HuH-7 (cell line): ENCODE measurements around the gene POLA2.

Experiments
- DNase-seq: peaks from one replicate; pipeline ENCODE4 v3.0.0; 2011; ENCODE audit warnings: low spot score

The POLA2 gene

DNA sequence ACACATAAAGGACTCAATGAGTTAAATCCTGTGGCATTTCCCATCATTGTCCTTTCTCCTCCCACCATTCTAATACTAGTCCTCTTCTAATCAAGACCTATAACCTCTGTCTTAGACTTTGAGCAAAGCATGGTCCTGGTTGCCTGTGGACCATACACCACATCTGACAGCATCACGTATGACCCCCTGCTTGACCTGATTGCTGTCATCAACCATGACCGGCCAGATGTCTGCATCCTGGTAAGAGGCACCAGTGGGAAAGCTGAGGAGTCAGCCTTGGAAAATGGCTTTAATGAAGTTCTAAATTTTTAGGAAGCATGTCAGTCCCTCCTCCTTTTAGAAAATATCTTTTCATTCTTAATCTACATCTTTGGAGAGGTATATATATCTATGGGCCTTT lies 25.8 kb downstream of the POLA2 start:
- DNase-seq: no peak

DNA sequence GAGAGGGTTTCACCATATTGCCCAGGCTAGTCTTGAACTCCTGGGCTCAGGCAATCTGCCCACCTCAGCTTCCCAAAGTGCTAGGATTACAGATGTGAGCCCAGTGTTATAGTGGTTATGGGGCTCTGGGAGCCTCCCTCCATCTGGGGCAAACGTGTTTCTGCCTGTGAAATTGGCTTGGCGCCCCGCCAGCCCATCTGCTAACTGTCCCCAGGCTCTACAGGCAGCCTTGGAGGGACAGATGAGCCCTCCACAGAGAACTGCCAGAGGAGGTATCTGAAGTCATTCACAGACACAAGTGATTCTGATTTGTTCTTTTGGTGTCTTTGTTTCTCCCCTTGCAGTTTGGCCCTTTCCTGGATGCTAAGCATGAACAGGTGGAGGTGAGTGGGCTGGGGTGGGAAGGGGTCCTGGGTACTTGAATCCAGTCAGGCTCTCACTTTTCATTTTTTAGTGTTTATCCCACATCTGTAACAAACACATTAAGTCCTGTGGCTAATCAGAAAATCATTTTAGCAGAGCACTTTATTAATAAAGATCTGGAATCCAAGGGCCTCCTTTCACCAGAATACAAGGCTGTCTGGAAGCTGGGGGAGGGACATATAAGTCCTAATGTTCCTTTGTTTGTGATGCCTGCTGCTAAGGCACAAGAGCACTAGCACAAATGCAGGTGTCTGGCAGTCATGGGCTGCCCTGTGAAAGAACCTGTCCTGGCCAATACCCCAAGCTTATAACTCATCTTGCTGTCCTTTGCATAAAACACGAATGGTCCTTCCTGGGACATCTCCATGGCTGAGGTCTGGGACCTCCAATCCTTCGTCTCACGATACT lies 27.2 kb downstream of the POLA2 start:
- DNase-seq: no peak

GRCh38 chr11:65290448-65291165 lies 28.8 kb downstream of the POLA2 start:
- DNase-seq: no peak

GRCh38 chr11:65291613-65292012 lies 29.9 kb downstream of the POLA2 start:
- DNase-seq: no peak

GRCh38 chr11:65292890-65293289 lies 31.1 kb downstream of the POLA2 start:
- DNase-seq: no peak

- no peak for DNase-seq
These were observed 32.2 kb downstream of the POLA2 start for GRCh38 chr11:65293909-65294381.

GRCh38 chr11:65295001-65295400 lies 33.2 kb downstream of the POLA2 start:
- no peak for DNase-seq

GRCh38 chr11:65295571-65296341 lies 34.0 kb downstream of the POLA2 start:
- no peak for DNase-seq

DNA sequence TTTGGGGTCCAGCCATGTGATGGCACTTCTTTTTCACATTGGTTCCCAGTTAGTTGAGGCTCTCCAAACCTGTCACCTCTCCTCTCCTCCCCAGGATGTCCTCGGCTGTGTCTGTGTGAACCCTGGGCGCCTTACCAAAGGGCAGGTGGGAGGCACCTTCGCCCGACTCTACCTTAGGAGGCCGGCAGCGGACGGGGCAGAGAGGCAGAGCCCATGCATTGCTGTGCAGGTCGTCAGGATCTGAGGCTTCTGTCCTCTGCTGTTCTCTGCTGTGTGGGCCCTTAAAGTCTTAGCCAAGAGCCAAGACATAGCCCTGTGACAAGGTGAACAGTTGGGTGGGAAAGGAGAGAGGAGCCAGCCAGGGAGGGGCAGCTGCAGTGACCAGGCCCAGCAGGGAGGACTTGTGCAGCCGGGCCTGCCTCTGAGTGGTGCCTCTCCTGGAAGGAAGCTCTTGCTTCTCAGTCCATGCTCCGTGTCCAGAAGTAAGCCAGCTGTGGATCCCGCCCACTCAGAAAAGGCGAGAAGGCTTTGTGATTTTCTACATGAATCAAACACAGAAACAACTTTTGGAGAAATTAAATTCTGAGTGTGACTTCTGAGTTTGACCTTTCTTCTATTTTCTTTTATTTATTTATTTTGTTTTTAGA lies 35.4 kb downstream of the POLA2 start:
- DNase-seq: no peak

DNA sequence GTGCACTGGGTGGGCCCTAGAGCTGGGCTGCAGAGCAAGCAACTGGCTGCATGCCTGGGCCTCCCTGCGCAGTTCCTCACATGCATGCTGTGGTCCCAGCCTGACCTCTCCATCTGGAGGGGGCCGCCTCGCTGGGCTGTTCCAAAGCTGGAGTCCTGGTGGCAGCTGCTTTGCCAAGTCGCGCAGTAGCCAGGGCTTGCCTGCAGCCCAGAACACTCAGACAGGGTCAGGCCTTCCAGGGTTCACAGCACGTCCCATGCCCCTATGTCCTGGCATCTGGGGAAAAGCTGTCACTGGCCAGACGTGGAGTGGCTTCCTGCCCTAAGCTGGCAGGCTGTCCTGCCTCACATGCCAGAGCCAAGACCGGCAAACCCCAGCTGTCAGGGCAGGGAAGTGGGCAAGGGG lies 36.4 kb downstream of the POLA2 start:
- DNase-seq: no peak

DNA sequence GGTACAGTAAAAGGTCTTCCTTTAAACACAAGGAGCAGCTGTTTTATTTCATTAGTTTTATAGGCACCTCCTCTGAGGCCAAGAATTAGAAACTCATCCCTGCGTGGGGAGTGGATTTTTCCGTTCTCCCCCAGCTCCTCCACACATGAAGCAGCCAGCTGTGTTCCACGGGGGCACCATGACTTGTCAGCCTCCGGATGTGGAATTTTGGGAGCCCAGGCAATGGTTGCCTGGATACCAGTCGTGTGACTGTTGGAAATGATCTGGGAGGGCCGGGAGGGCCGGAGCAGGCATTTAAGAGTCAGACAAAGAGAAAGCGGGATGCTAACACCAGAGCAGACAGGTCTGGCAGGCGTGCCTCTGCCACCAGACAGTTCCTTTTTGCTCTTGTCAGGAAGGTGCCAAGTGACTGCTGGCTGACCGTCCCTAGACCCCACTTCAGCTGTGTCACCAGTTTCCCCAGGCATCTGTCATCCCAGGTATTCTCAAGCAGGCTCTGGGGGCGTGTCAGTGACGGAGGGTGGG lies 37.0 kb downstream of the POLA2 start:
- no peak for DNase-seq

DNA sequence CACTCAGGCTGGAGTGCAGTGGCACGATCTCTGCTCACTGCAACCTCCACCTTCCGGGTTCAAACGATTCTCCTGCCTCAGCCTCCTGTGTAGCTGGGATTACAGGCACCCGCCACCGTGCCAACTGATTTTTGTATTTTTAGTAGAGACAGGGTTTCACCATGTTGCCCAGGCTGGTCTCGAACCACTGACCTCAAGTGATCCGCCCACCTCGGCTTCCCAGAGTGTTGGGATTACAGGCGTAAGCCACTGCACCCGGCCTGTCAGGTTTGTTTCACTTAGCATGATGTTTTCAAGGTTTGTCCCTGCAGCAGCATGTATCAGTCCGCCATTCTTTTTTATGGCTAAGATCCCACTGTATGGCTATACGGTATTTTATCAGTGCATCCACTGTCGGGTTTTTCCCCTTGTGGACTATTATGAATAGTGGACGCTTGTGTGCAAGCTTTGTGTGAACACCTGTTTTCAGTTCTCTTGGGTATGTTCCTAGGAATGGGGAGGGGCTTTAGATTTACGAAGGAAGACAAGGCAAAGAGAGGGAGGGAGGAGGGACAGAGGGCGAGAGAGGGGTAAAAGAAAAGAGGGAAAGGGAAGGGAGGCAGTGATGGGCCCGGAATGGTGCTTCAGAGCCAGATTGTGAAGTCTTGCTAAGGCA lies 39.0 kb downstream of the POLA2 start:
- no peak for DNase-seq

- DNase-seq: peak; percentile 48
These were observed 39.9 kb downstream of the POLA2 start for GRCh38 chr11:65301491-65302329.

- DNase-seq: no peak
These were observed 41.8 kb downstream of the POLA2 start for GRCh38 chr11:65303555-65303954.

- DNase-seq: no peak
These were observed 42.3 kb downstream of the POLA2 start for GRCh38 chr11:65304110-65304509.

DNA sequence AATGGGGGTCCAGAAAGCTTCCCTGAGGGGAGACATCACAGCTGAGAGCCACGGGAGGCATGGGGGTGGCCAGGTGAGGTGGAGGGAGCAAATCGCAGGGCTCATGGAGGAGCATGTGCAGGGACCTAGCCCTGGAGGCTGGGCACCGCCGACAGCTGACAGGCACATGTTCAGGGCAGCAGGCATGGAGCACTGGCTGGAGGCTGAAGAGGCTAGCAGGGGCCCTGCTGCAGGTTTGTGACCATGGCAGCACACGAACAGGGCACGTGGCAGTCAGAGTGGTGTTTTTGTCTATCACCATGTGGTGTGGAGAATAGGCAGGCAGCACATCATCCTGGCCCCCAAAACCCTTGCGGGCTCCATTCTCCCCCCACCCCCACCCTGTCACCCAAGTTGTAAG lies 42.9 kb downstream of the POLA2 start:
- DNase-seq: no peak

- DNase-seq: peak; percentile 58
These were observed 43.9 kb downstream of the POLA2 start for GRCh38 chr11:65305501-65306268.

GRCh38 chr11:65307298-65308229 lies 45.8 kb downstream of the POLA2 start:
- no peak for DNase-seq
